Left ventricle myocardium superior (tissue), 1 donor: ENCODE measurements around the gene GATD1. TPM values are rescaled to one million over a fixed set of nuclear protein-coding genes. Genes with fewer than 3 reads are reported as not detected.

Experiments
- ATAC-seq: fragments of 200-7000 bp; cut with Tn5 transposase; one replicate; pipeline ENCODE4 v1.9.1; 2020; ENCODE audit warnings: mild to moderate bottlenecking, moderate library complexity
- DNase-seq: peaks from one replicate; pipeline ENCODE4 v3.0.0-alpha.2; 2020
- intact Hi-C: fragments of 100-400 bp; cut with micrococcal nuclease; formaldehyde crosslinking; loops from one replicate; pipeline ENCODE4 v1.11.0; 2022
- total RNA-seq: library from RNA; stranded (reverse); fragmentation: NEBNext Ultra II Directional; extraction: Animal tissue kit (Norgen Biotek cat#: 25700); gene quantifications from one replicate; pipeline ENCODE4 v1.2.1, GENCODE V29; 2021
- donor health status: DM: no; HTN: yes; CAD: no; lungs with severe emphysema.

Gene GATD1
- total RNA-seq, 1 donor from 2014 or later: 23.1 TPM

DNA sequence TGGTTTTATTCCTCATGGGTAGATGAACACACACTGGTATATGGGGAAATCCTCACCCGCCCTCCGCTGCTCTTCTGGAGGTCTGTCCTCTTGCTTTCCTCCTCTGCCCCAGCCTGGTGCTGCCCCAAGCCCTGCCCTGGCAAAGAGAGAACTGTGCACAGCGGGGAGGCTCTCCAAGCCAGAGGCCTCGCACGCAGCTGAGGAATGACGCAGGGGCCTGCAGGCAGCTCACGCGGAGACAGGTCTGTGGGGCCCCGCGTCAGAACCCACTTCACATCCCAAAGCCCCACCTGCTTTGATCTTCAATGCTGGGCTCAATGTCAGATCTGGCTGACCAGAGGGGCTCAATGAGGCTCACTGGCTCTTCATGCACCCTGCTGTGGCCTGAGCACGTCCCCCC, 10.0 kb downstream of the GATD1 start:
- DNase-seq: no peak
- no peak for ATAC-seq
- intact Hi-C loops: no loop called here

DNA sequence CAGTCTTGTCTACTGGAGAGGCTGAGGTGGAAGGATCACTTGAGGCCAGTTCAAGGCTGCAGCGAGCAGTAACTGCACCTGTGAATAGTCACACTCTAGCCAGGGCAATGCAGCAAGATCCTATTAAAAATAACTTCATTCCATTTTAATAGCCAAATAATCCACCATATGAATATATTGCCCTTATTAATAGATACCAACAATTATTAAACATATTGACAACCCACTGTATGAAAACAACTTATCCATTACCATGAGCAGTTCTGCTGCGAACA, 10.4 kb downstream of the GATD1 start:
- intact Hi-C loops: no loop called here
- ATAC-seq (no peak), DNase-seq (no peak)

- ATAC-seq (no peak), DNase-seq (no peak)
- intact Hi-C loops: no loop called here
Observed at GRCh38 chr11:766106-766935, 11.0 kb downstream of the GATD1 start.

DNA sequence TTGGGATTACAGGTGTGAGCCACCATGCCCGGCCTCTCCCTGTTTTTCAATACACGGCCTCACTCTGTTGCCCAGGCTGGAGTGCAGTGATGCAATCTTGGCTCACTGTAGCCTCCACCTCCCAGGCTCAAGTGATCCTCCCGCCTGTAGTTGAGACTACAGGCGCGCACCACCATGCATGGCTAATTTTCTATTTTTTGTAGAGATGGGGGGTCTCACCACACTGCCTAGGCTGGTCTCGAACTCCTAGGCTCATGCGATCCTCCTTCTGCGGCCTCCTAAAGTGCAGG, 11.5 kb downstream of the GATD1 start:
- intact Hi-C loops: no loop called here
- no peak for ATAC-seq
- DNase-seq: no peak

- DNase-seq (peak; percentile 60), ATAC-seq (peak; percentile 70)
- intact Hi-C loops: no loop called here
Observed at GRCh38 chr11:765025-765801, 12.1 kb downstream of the GATD1 start.

- intact Hi-C loops: no loop called here
- ATAC-seq: peak; percentile 10
- DNase-seq: no peak
Observed at GRCh38 chr11:764322-765024, 12.8 kb downstream of the GATD1 start.

DNA sequence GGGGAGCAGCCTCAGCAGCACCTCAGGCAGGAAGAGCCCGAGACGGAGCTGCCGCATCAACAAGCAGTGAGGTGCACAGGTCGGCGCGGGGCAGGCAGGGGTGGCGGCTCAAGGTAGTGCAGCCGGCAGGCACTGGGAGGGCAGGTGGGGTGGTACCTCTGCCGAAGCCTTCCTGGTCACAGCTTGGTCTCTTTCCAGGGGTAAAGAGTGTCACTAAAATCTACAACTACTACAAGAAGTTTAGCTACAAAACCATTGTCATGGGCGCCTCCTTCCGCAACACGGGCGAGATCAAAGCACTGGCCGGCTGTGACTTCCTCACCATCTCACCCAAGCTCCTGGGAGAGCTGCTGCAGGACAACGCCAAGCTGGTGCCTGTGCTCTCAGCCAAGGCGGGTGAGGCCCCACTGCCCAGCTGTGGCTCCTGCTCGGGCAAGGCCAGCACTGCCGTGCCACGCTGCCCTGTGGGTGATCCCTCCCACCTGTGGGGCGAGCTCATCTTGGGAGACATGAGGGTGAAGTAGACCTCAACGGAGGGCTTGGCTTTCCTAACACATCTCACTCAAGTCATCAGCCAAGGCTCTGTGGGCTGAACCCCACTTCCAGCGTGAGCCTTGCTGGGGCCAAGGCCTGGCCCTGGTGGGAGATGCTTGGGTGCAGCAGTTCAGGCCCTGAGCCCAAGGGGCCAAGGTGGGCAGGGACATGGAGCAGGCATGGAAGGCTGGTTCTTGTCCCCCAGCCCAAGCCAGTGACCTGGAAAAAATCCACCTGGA, 13.6 kb downstream of the GATD1 start:
- DNase-seq (no peak), ATAC-seq (peak; percentile 5)
- intact Hi-C loops: no loop called here

GRCh38 chr11:763073-763463, 14.2 kb downstream of the GATD1 start:
- intact Hi-C loops: no loop called here
- ATAC-seq: no peak
- no peak for DNase-seq

DNA sequence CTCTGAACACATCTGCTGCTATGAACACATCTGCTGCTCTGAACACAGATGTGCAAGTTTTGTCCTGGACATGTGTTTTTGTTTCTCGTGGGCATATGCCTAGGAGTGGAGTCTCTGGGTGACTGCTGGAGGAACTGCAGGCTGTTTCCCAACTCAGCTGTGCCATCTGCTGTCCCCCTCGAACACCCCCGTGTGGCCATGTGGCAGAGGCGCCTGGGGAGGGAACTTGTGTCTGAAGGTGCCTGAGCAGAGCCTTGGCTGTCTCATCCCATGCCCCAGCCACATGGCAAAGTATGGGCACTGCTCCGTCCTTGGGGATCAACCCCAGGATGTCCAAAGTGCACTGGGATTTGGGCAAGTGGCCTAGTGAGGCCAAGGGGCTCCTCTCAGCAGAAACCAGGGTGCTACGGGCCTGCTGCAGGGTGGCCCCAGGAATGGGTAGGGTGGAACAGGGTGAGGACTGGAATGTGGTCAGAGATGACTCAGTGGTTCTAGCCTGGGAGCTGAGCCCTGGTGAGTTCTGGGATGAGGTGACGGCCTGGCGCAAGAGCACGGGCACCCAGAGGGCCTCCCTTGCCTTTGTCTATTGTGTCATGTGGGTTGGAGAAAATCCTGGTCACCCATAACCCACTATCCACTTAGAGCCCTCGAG, 14.7 kb downstream of the GATD1 start:
- DNase-seq (no peak), ATAC-seq (no peak)
- intact Hi-C loops: no loop called here

DNA sequence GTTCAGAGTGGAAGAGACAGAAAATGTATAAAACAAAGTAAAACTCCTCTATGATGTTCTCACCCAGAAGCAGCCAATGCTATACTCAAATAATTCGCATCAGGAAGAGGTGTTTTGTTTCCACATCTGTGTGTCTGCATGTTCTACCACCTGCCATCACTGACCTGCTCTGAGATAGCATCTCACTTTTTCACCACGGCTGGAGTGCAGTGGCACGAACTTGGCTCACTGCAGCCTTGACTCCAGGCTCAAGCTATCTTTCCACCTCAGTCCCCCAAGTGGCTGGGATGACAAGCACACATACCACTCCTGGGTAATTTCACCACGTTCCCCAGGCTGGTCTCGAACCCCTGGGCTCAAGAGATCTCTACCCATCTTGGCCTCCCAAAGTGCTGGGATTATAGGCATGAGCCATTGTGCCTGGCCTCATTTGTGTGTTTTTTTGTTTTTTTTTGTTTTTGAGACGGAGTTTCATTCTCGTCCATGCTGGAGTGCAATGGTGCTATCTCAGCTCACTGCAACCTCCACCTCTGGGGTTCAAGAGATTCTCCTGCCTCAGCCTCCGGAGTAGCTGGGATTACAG, 15.7 kb downstream of the GATD1 start:
- no peak for ATAC-seq
- intact Hi-C loops: no loop called here
- DNase-seq: no peak

GRCh38 chr11:760236-760635, 17.1 kb downstream of the GATD1 start:
- ATAC-seq (no peak), DNase-seq (no peak)
- intact Hi-C loops: no loop called here

GRCh38 chr11:749731-750130, 27.6 kb downstream of the GATD1 start:
- intact Hi-C loops: no loop called here
- no peak for ATAC-seq
- no peak for DNase-seq

GRCh38 chr11:748007-748359, 29.3 kb downstream of the GATD1 start:
- peak; percentile 1 for ATAC-seq

DNA sequence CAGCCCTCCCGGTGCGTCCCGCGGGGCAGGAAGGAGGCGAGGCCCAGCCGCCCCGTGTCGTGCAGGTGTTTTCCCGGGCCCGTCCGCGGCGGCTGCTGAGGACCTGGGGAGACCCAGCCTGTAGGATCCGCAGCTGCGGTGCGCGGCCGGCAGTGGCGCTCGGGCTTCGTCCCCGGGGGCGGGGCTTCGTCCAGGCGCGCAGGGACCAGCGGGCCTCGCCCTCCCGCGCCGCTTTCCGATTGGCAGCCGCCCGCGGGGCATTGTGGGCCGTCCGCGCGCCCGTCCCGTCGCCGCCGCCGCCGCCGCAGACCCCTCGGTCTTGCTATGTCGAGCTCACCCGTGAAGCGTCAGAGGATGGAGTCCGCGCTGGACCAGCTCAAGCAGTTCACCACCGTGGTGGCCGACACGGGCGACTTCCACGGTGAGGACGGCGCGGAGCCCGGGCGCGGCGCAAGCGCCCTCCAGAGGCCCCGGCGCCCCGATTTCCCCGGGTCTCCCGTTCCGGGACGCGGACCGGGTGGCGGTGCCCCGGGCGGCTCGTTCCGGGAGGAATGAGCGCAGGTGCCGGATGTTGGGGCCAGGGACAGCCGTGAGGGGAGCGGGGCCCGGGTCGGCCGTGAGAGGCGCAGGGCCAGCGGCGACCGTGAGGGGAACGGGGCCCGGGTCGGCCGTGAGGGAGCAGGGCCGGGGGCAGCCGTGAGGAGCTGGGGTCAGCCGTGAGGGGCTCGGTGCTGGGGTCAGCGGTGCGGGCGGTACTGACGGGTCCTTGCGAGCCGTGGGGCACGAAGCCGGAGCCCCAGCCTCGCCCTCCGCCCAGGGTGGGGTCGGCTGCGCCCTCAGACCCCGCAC, 29.9 kb downstream of the GATD1 start, which contains the start of gene TALDO1:
TALDO1 (plus strand) TSS at position 307 of the 849 bp plus-strand sequence; CDS start at position 325, 18 bp downstream.
- DNase-seq: peak; percentile 97
- ATAC-seq: peak; percentile 99
- intact Hi-C loops: no loop called here

More at GRCh38 chr11:748007-748359, 29.3 kb downstream of the GATD1 start:
- intact Hi-C loops: no loop called here
- DNase-seq: no peak

DNA sequence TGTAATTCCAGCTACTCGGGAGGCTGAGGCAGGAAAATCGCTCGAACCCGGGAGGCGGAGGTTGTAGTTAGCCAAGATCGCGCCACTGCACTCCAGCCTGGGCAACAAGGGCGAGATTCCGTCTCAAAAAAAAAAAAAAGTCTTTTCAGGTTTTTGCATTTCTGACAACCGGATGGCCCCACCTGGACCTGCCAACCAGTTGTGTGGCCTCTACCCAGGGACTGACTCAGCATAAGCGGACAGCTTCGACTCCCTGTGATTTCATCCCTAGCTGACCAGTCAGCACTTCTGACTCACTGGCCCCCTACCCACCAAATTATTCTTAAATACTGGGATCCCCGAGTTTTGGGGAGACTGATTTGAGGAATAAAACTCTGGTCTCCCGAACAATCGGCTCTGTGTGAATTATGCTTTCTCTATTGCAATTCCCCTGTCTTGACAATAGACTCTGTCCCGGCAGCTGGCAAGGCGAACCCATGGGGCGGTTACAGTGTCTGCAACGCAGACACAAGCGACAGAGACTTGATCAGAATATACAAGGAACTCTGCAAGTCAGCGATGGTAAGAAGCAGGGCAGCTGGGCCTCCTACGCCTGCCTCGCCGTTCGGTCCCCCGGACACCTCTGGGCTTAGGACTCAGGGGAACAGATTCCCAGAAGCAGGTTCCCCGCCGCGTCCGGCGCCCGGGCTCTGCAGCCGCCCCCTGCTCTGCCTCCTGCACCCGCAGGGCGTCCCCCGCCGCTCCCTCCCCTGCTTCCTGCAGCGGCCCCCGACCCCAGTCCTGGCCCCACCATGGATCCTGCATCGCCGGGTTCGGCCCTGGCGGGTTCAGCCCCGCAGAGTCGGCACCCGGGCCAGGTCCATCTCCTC, 30.8 kb downstream of the GATD1 start:
- DNase-seq (no peak), ATAC-seq (peak; percentile 44)
- intact Hi-C loops: no loop called here

GRCh38 chr11:745428-745827, 31.9 kb downstream of the GATD1 start:
- ATAC-seq: no peak
- intact Hi-C loops: no loop called here
- no peak for DNase-seq

- intact Hi-C loops: no loop called here
- no peak for DNase-seq
- no peak for ATAC-seq
Observed at GRCh38 chr11:742571-743201, 34.6 kb downstream of the GATD1 start.
